Adrenal gland (tissue), 5 donors: ENCODE measurements around the gene ANKFN1.

Source experiments
- CTCF ChIP-seq, 6 experiments: fragments of 450-650 bp in 4 of 6; fragments of 200-600 bp in 2 of 6; sonication (generic) in 1 of 6; IDR thresholded peaks; 1 replicate in 5 of 6; 2 replicates in 1 of 6; pipeline versions ENCODE4 v1.5.1 to v1.8.0; 2016 to 2021; ENCODE audit warnings: antibody characterized with exemption in 6 of 6, mild to moderate bottlenecking in 2 of 6, moderate library complexity in 1 of 6
- POLR2A ChIP-seq, 2 donors: fragments of 450-650 bp; IDR thresholded peaks; one replicate each; pipeline ENCODE4 v1.6.1; 2017; ENCODE audit warnings: antibody characterized with exemption in 2 of 2, mild to moderate bottlenecking in 2 of 2, moderate library complexity in 1 of 2
- donor health status: DM: no; HTN: no; CAD: no.

DNA sequence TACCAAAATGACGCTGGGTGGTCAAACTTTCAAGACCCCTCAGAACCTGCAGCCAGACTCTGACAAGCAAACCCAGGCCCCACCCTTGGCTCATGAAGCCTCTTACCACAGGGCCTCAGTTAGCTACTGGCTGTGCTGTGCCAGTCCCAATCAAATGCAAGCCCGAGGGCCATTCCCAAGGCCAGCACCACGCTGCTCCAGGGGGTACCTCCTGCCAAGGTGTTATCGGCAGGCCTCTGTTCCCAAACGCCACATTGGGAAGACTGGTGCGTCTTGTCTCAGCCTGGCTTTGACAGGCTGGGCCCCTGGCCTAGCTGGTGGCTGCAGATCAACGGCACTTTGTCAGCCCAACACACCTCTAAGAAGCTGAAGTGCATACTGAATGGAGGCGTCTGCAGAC, 404.4 kb downstream of the ANKFN1 start:
- no peak for TF ChIP-seq CTCF (IDR thresholded peaks at IDR 0.05)
- no peak for TF ChIP-seq POLR2A (IDR thresholded peaks at IDR 0.05)
